Keratinocyte (primary cell): ENCODE results near the gene REEP6.
"Not testable (repeated sequence)": the region's sequence is repeated elsewhere in the genome, so short reads cannot be mapped to it uniquely, and the experiment has no call there.

Source experiments
- EZH2 ChIP-seq: IDR thresholded peaks from one replicate; pipeline ENCODE4 v1.6.1; 2012; ENCODE audit warnings: inconsistent platforms, mild to moderate bottlenecking, low read length, moderate library complexity
- TF ChIP-seq, protein P1 (sequence below), 3 experiments: IDR thresholded peaks in 1 of 3; conservative IDR thresholded peaks in 1 of 3; optimal IDR thresholded peaks in 1 of 3; 2 replicates in 2 of 3; 3 replicates in 1 of 3; pipeline versions ENCODE3 to v1.5.1; 2011; ENCODE audit warnings: low read length in 3 of 3, mild to moderate bottlenecking in 3 of 3, moderate library complexity in 2 of 3, control low read depth in 1 of 3, inconsistent platforms in 1 of 3; ENCODE audit not compliant: insufficient read depth in 2 of 3; ENCODE audit errors: extremely low read depth in 1 of 3

DNA sequence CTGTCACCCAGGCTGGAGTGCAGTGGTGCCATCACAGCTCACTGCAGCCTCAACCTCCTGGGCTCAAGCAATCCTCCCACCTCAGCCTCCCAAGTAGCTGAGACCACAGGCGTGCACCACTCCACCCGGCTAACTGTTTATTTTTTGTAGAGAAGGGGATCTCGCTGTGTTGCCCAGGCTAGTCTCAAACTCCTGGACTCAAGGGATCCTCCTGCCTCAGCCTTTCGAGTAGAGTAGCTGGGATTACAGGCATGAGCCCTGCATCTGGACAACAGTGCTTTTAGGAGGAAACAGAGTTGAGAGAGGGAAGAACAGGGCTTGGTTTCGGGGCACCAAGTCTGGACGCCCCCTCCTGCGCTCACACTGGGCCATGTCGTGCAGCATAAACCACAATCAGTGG is 28.8 kb downstream of the REEP6 start:
- TF ChIP-seq, protein P1, sequence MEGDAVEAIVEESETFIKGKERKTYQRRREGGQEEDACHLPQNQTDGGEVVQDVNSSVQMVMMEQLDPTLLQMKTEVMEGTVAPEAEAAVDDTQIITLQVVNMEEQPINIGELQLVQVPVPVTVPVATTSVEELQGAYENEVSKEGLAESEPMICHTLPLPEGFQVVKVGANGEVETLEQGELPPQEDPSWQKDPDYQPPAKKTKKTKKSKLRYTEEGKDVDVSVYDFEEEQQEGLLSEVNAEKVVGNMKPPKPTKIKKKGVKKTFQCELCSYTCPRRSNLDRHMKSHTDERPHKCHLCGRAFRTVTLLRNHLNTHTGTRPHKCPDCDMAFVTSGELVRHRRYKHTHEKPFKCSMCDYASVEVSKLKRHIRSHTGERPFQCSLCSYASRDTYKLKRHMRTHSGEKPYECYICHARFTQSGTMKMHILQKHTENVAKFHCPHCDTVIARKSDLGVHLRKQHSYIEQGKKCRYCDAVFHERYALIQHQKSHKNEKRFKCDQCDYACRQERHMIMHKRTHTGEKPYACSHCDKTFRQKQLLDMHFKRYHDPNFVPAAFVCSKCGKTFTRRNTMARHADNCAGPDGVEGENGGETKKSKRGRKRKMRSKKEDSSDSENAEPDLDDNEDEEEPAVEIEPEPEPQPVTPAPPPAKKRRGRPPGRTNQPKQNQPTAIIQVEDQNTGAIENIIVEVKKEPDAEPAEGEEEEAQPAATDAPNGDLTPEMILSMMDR (optimal IDR thresholded peaks at IDR 0.05 in 1 of 3, IDR thresholded peaks at IDR 0.05 in 1 of 3, conservative IDR thresholded peaks at IDR 0.05 in 1 of 3; ENCODE audit: extremely low read depth in 1 of 3, insufficient read depth in 2 of 3, low read length in 3 of 3): not testable (repeated sequence)
- TF ChIP-seq EZH2: not testable (repeated sequence)
